HEK293 (cell line): Measurements from ENCODE around the gene ZDHHC3.

Experiments
- ZNF404 ChIP-seq: fragments of 450-650 bp; formaldehyde crosslinking; IDR thresholded peaks from 2 replicates; pipeline ENCODE4 v1.5.1; 2017; ENCODE audit warnings: missing biosample characterization, missing genetic modification characterization
- TF ChIP-seq, protein P1 (sequence below): fragments of 450-650 bp; formaldehyde crosslinking; IDR thresholded peaks from 2 replicates; pipeline ENCODE4 v1.5.1; 2016; ENCODE audit warnings: missing biosample characterization, missing genetic modification characterization
- TF ChIP-seq, protein P2 (sequence below): fragments of 450-650 bp; formaldehyde crosslinking; IDR thresholded peaks from 2 replicates; pipeline ENCODE4 v1.5.1; 2016; ENCODE audit warnings: missing biosample characterization, missing genetic modification characterization

DNA sequence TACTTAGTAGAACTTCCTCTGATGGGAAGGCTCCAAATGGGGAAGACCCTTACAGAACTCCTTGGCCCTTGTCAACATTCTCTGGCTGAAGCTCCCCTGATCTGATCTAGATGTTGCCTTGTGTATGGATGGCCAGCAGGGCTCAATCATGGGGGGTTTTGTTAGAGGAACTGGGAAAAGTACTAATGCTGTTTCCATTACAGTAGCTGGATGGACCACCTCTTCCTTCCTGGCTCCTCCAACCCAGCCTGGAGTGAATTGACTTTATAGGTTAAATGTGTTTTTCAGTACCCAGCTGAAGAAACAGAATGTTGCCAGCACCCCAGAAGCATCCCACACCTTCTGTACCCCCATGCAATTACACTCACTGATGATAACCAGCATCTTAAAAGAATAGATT lies 27.4 kb upstream of the ZDHHC3 start:
- no peak for TF ChIP-seq ZNF404 (tag by site-specific recombination)
- TF ChIP-seq, protein P1, sequence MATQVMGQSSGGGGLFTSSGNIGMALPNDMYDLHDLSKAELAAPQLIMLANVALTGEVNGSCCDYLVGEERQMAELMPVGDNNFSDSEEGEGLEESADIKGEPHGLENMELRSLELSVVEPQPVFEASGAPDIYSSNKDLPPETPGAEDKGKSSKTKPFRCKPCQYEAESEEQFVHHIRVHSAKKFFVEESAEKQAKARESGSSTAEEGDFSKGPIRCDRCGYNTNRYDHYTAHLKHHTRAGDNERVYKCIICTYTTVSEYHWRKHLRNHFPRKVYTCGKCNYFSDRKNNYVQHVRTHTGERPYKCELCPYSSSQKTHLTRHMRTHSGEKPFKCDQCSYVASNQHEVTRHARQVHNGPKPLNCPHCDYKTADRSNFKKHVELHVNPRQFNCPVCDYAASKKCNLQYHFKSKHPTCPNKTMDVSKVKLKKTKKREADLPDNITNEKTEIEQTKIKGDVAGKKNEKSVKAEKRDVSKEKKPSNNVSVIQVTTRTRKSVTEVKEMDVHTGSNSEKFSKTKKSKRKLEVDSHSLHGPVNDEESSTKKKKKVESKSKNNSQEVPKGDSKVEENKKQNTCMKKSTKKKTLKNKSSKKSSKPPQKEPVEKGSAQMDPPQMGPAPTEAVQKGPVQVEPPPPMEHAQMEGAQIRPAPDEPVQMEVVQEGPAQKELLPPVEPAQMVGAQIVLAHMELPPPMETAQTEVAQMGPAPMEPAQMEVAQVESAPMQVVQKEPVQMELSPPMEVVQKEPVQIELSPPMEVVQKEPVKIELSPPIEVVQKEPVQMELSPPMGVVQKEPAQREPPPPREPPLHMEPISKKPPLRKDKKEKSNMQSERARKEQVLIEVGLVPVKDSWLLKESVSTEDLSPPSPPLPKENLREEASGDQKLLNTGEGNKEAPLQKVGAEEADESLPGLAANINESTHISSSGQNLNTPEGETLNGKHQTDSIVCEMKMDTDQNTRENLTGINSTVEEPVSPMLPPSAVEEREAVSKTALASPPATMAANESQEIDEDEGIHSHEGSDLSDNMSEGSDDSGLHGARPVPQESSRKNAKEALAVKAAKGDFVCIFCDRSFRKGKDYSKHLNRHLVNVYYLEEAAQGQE (tag by site-specific recombination): no peak
- TF ChIP-seq, protein P2, sequence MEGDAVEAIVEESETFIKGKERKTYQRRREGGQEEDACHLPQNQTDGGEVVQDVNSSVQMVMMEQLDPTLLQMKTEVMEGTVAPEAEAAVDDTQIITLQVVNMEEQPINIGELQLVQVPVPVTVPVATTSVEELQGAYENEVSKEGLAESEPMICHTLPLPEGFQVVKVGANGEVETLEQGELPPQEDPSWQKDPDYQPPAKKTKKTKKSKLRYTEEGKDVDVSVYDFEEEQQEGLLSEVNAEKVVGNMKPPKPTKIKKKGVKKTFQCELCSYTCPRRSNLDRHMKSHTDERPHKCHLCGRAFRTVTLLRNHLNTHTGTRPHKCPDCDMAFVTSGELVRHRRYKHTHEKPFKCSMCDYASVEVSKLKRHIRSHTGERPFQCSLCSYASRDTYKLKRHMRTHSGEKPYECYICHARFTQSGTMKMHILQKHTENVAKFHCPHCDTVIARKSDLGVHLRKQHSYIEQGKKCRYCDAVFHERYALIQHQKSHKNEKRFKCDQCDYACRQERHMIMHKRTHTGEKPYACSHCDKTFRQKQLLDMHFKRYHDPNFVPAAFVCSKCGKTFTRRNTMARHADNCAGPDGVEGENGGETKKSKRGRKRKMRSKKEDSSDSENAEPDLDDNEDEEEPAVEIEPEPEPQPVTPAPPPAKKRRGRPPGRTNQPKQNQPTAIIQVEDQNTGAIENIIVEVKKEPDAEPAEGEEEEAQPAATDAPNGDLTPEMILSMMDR (tag by site-specific recombination): no peak
